H1 (cell line): ENCODE results near the gene HLA-DPB1. TPM values are rescaled to one million over a fixed set of nuclear protein-coding genes. Genes with fewer than 3 reads are reported as not detected.

ENCODE experiments used
- CBX8 ChIP-seq: fragments of 300-800, 300-1000 bp; sonication (generic); IDR thresholded peaks from 2 replicates; pipeline ENCODE4 v1.7.1; 2016; ENCODE audit warnings: low read depth, low read length, borderline replicate concordance
- CHD7 ChIP-seq: fragments of 300-600 bp; sonication (generic); IDR thresholded peaks from 2 replicates; pipeline ENCODE4 v1.7.1; 2012; ENCODE audit warnings: low read length, moderate library complexity, mild to moderate bottlenecking, inconsistent platforms; ENCODE audit not compliant: insufficient replicate concordance
- CTBP2 ChIP-seq: IDR thresholded peaks from 2 replicates; pipeline ENCODE4 v1.7.0; 2011; ENCODE audit warnings: borderline replicate concordance, mild to moderate bottlenecking, moderate library complexity, mixed read lengths, low read length; ENCODE audit not compliant: insufficient read depth, insufficient read length
- E2F6 ChIP-seq: IDR thresholded peaks from 2 replicates; pipeline ENCODE4 v1.6.1; 2012; ENCODE audit warnings: inconsistent platforms
- EGR1 ChIP-seq: IDR thresholded peaks from 2 replicates; pipeline ENCODE4 v1.6.1; 2011; ENCODE audit warnings: low read depth, low read length, borderline replicate concordance
- HDAC2 ChIP-seq, 2 experiments: fragments of 300-600 bp in 1 of 2; sonication (generic) in 1 of 2; IDR thresholded peaks; 2 replicates each; pipeline ENCODE4 v1.6.1; 2011 to 2012; ENCODE audit warnings: low read depth in 2 of 2, low read length in 2 of 2, mild to moderate bottlenecking in 2 of 2, moderate library complexity in 2 of 2, borderline replicate concordance in 1 of 2, inconsistent platforms in 1 of 2
- KDM4A ChIP-seq: IDR thresholded peaks from one replicate; pipeline ENCODE4 v1.7.1; 2012; ENCODE audit warnings: low read depth, mild to moderate bottlenecking, moderate library complexity, low read length, inconsistent platforms; ENCODE audit not compliant: severe bottlenecking
- POLR2AphosphoS5 ChIP-seq: IDR thresholded peaks from 2 replicates; pipeline ENCODE4 v1.6.1; 2011; ENCODE audit warnings: low read depth, low read length
- SP1 ChIP-seq: IDR thresholded peaks from 2 replicates; pipeline ENCODE4 v1.6.1; 2011; ENCODE audit warnings: low read depth, low read length
- TCF12 ChIP-seq: IDR thresholded peaks from 2 replicates; pipeline ENCODE4 v1.6.1; 2011; ENCODE audit warnings: low read depth, mild to moderate bottlenecking, low read length
- polyA plus RNA-seq, 7 experiments: library from polyadenylated mRNA; depleted of rRNA in 3 of 7; stranded (reverse) in 5 of 7; unstranded in 2 of 7; fragments of >200 nt in 5 of 7; fragments of 200-250 nt in 2 of 7; gene quantifications; 1 replicate in 5 of 7; 2 replicates in 1 of 7; 4 replicates in 1 of 7; pipeline versions ENCODE4 v1.2.1 to v1.2.3, GENCODE V29; 2011 to 2013; ENCODE audit warnings: missing spikeins in 2 of 7, mixed read lengths in 2 of 7
- total RNA-seq: library from RNA; stranded (reverse); fragmentation: NEBNext Ultra II Directional; extraction: Animal tissue kit (Norgen Biotek cat#: 25700); gene quantifications from 2 replicates; pipeline ENCODE4 v1.2.1, GENCODE V29; 2021

HLA-DPB1 gene
- total and polyA plus RNA-seq, 2 of the 8 experiments (the other 6 are each of a cell fraction or from before 2014, with no cell fraction given) = 32.3 to 58.8 TPM

DNA sequence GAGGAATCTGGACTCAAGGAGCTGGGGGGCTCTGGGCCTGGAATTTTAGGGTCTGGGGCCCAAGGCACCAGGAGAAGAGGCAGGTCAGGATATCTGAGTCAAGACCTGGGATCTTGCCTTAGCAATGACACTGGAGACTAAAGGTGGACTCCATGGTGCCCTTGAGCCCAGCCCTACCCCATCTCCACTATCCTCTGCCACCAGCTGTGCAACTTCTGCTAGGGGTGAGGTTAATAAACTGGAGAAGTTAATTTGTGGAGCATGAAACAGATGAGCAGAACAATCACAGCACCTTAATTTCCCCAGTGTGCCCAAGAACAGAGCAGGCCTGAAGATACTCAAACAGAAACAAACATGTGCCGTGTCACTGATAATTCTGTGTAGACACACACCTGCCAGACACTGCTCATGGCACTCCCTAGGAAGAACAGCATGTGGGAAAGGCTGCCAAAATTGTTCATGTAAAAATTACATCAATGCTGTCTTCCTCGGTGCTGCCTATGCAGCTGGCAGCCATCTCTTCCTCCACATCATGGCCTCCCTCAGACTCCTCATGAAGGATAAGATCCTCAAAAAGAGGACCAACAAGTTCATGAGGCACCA is 3.2 kb downstream of the HLA-DPB1 start (continued):
- no peak for TF ChIP-seq CHD7
- TF ChIP-seq TCF12 = no peak
- TF ChIP-seq SP1 = no peak
- TF ChIP-seq CTBP2 = no peak
- TF ChIP-seq EGR1 = no peak
- no peak for TF ChIP-seq POLR2AphosphoS5
- no peak for TF ChIP-seq HDAC2 (IDR thresholded peaks at IDR 0.05; ENCODE audit: borderline replicate concordance in 1 of 2, low read depth in 2 of 2, low read length in 2 of 2)
- TF ChIP-seq CBX8 = no peak
- no peak for TF ChIP-seq E2F6
- no peak for TF ChIP-seq KDM4A
